Heart right ventricle (tissue), 16 donors: ENCODE measurements around the gene PYDC2. TPM values are rescaled to one million over a fixed set of nuclear protein-coding genes. Genes with fewer than 3 reads are reported as not detected.

Experiments
- ATAC-seq, 8 donors: fragments of 200-7000 bp; cut with Tn5 transposase; one replicate each; pipeline ENCODE4 v1.9.1; 2020; ENCODE audit warnings: mild to moderate bottlenecking in 8 of 8, moderate library complexity in 8 of 8, moderate number of reproducible peaks in 1 of 8
- DNase-seq, 2 donors: peaks; one replicate each; pipeline ENCODE4 v3.0.0-alpha.2; 2020
- H3K27ac ChIP-seq, 10 donors: fragments of 200-600 bp; sonication (generic) in 2 of 10; one replicate each; pipeline versions ENCODE4 v1.5.0 to v1.8.0; 2020 to 2022; ENCODE audit warnings: mild to moderate bottlenecking in 3 of 10
- H3K27me3 ChIP-seq, 7 donors: fragments of 200-600 bp; one replicate each; pipeline ENCODE4 v1.8.0; 2021 to 2022; ENCODE audit warnings: mild to moderate bottlenecking in 2 of 7
- H3K36me3 ChIP-seq, 9 donors: fragments of 200-600 bp; sonication (generic) in 1 of 9; one replicate each; pipeline versions ENCODE4 v1.5.0 to v1.8.0; 2020 to 2022; ENCODE audit warnings: mild to moderate bottlenecking in 2 of 9
- H3K4me1 ChIP-seq, 9 donors: fragments of 200-600 bp; sonication (generic) in 1 of 9; one replicate each; pipeline versions ENCODE4 v1.5.0 to v1.8.0; 2020 to 2022; ENCODE audit warnings: mild to moderate bottlenecking in 4 of 9
- H3K4me3 ChIP-seq, 10 donors: fragments of 200-600 bp; sonication (generic) in 2 of 10; one replicate each; pipeline versions ENCODE4 v1.5.0 to v1.8.0; 2020 to 2022; ENCODE audit warnings: mild to moderate bottlenecking in 7 of 10, moderate library complexity in 2 of 10
- H3K9me3 ChIP-seq, 11 donors: fragments of 200-600 bp in 10 of 11; sonication (generic) in 2 of 11; one replicate each; pipeline versions ENCODE4 v1.5.0 to v1.8.0; 2013 to 2022; ENCODE audit warnings: mild to moderate bottlenecking in 2 of 11, control low read depth in 1 of 11, moderate library complexity in 1 of 11
- WGBS, 2 donors: extraction: QIAGEN DNeasy Blood & Tissue Kit; methylation state at CpG; one replicate each; pipeline ENCODE4 v1.1.7; 2013; ENCODE audit warnings: inconsistent platforms in 1 of 2; 5-methylcytosine and 5-hydroxymethylcytosine counted together
- intact Hi-C, 10 donors: fragments of 100-400 bp; cut with DNase I; formaldehyde crosslinking; loops; one replicate each; pipeline versions ENCODE4 v1.11.1 to v1.14.2; 2022
- polyA plus RNA-seq, 2 donors: library from polyadenylated mRNA; stranded (reverse); fragments of 200-250 nt; gene quantifications; one replicate each; pipeline ENCODE4 v1.2.3, GENCODE V29; 2013
- total RNA-seq, 10 donors: library from RNA; stranded (reverse); fragmentation: NEBNext Ultra II Directional in 3 of 10; extraction: Animal tissue kit (Norgen Biotek cat#: 25700) in 3 of 10; gene quantifications; one replicate each; pipeline versions ENCODE4 v1.2.1 to v1.2.4, GENCODE V29; 2021 to 2023
- TF ChIP-seq, protein P1 (sequence below), 9 donors: fragments of 200-600 bp; sonication (generic) in 2 of 9; IDR thresholded peaks; one replicate each; pipeline versions ENCODE4 v1.5.0 to v1.8.0; 2021 to 2022; ENCODE audit warnings: antibody characterized with exemption in 9 of 9, mild to moderate bottlenecking in 5 of 9, moderate library complexity in 1 of 9
- donor health status: Arrhythmogenic right ventricular cardiomyopathy.
- donor health status: ischemic (EF 13 %, LVEDD 7.1; RV severe dilation, severe dysfunction).
- donor health status: healthy with polysubstance abuse.
- donor health status: DM: no; HTN: yes; CAD: no.
- donor health status: DM: no; HTN: no; CAD: no.
- donor health status: ischemic (EF 25% LVEDD 6.9; RV normal size, moderate dysfunction).
- donor health status: ischemic (EF 25% LVEDD 5.7; RV mildly dilated, moderate dysfunction).
- donor health status: healthy.
- donor health status: DM: yes; HTN: yes; CAD: no.
- donor health status: Ischemic cardiomyopathy.
- donor health status: ischemic (EF 35%, LVEDD 5.7; RV mildly dilated, moderate dysfunction).
- donor health status: nonischemic (EF 11% LVEDD 7.7; RV severe dilation, severe dysfunction).
- donor health status: DM: yes; HTN: yes; CAD: no.
- donor health status: PGD.
- donor health status: ischemic (EF 29% LVEDD 5.4; RV normal size, mild dysfunction).
- donor health status: nonischemic (EF 23%, LVEDD 6.1; RV moderate dilation, normal function).

Gene PYDC2
- total and polyA plus RNA-seq, 12 donors = not detected

DNA sequence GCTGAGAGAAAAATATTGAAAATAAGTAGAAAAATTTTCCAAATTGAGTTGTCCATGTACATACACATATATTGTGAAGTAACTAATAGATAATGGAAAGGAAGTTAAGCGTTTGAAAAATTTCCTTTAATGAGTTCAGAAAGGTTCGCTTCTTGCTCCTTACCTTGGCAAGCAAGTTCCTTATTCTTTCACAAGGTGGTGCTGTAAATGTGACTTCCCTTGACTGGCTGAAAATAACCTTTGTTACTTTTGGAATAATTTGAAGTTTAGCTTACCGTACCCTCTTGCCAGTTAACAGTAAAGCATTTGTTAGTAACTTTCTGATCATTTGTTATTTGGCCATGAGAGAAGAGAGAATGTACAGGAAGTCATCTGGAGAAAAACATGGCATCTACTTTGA lies 41.6 kb downstream of the PYDC2 start:
- WGBS, 2 donors = 58 to 69% methylated on average over 3 of the region's 3 CpGs

DNA sequence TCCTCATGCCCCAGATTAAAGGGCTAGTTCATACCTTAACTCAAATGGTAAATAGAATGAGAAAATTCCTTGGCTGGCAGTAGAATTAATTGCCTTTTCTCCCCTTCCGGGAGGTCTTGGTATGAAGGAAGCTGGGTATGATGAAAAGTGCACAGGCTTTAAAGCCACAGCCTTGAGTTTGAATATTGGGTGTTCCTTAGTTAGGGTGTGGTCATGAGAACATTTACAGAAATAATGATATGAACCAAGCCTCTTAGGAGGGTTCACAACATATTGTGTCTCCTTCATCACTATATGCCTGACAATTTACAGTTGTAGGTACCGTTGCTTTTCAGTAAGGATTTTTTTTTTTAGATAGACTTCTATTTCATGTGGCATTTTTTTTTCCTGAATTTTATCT lies 48.1 kb downstream of the PYDC2 start:
- TF ChIP-seq, protein P1, sequence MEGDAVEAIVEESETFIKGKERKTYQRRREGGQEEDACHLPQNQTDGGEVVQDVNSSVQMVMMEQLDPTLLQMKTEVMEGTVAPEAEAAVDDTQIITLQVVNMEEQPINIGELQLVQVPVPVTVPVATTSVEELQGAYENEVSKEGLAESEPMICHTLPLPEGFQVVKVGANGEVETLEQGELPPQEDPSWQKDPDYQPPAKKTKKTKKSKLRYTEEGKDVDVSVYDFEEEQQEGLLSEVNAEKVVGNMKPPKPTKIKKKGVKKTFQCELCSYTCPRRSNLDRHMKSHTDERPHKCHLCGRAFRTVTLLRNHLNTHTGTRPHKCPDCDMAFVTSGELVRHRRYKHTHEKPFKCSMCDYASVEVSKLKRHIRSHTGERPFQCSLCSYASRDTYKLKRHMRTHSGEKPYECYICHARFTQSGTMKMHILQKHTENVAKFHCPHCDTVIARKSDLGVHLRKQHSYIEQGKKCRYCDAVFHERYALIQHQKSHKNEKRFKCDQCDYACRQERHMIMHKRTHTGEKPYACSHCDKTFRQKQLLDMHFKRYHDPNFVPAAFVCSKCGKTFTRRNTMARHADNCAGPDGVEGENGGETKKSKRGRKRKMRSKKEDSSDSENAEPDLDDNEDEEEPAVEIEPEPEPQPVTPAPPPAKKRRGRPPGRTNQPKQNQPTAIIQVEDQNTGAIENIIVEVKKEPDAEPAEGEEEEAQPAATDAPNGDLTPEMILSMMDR (IDR thresholded peaks at IDR 0.05) = no peak
- DNase-seq (no peak), ATAC-seq (no peak)
- no peaks in the 10 kb centered on the region for H3K4me1 ChIP-seq
- H3K36me3 ChIP-seq = no peaks in the 10 kb centered on the region
- H3K27ac ChIP-seq = no peak overlapping the region
- no peaks in the 10 kb centered on the region for H3K27me3 ChIP-seq
- H3K4me3 ChIP-seq = no peak overlapping the region
- intact Hi-C loops = no loop called here
- H3K9me3 ChIP-seq = no peaks in the 10 kb centered on the region
- 92% methylated on average over 2 of the region's 2 CpGs for WGBS, 2 donors

More for the DNA sequence above, 41.6 kb downstream of the PYDC2 start:
- TF ChIP-seq, protein P1 (IDR thresholded peaks at IDR 0.05) = peak in 5 of 9 donors; percentile 20 to 35 (median 28)
- Histone ChIP-seq H3K27ac (no peak overlapping the region), H3K4me3 (no peak overlapping the region), H3K27me3 (peaks cover 0 to 12% (median 0%) of the 10 kb centered on the region in 7 donors), H3K9me3 (no peaks in the 10 kb centered on the region), H3K4me1 (peaks cover 0 to 12% (median 7%) of the 10 kb centered on the region in 9 donors), H3K36me3 (no peaks in the 10 kb centered on the region)
- intact Hi-C loops = no loop called here
- DNase-seq = no peak
- no peak for ATAC-seq

Other genes starting within 250 kb of the PYDC2 start
- gene CCDC50, start 131.8 kb upstream of the PYDC2 start, total RNA-seq = 10 to 100 TPM; 39.5 to 58.8 (median 51.2) TPM
- gene CCDC50, start 131.8 kb upstream of the PYDC2 start, polyA plus RNA-seq = 10 to 100 TPM; 14.3 to 37.7 TPM
- under 1 TPM in 5 of 10 donors, not detected in 5; 0.10 to 0.53 (median 0.43) TPM for gene UTS2B, start 130.6 kb upstream of the PYDC2 start, total RNA-seq
- gene UTS2B, start 130.6 kb upstream of the PYDC2 start, polyA plus RNA-seq = under 1 TPM; 0.16 to 0.22 TPM